Naive thymus-derived CD4-positive, alpha-beta T cell (primary cell): ENCODE measurements around the gene ITGA3. TPM values are rescaled to one million over a fixed set of nuclear protein-coding genes. Genes with fewer than 3 reads are reported as not detected.

Source experiments
- ATAC-seq: fragments of 150-1000 bp; cut with Tn5 transposase; 2 replicates; pipeline ENCODE4 v1.10.0; 2021; ENCODE audit warnings: mild to moderate bottlenecking, moderate library complexity
- CTCF ChIA-PET: fragments of 350-600 bp; sonication (Branson Sonifier 250); formaldehyde crosslinking; loops from one replicate; lab custom pipeline; 2021; ENCODE audit warnings: antibody characterized with exemption; lab: Charles Lee
- POLR2A ChIA-PET: fragments of 350-600 bp; sonication (Branson Sonifier 250); formaldehyde crosslinking; loops from one replicate; lab custom pipeline; 2021; ENCODE audit warnings: antibody characterized with exemption, inconsistent platforms; lab: Charles Lee
- DNase-seq, 9 donors: peaks; one replicate each; pipeline versions ENCODE4 v3.0.0 to v3.0.0-alpha.2; 2020 to 2022; ENCODE audit warnings: mixed read lengths in 1 of 9
- H3K27ac ChIP-seq: one replicate; pipeline ENCODE4 v1.7.0; 2013; ENCODE audit warnings: mild to moderate bottlenecking, low read depth, low read length, moderate library complexity
- H3K27me3 ChIP-seq, 2 donors: one replicate each; pipeline ENCODE4 v1.7.0; 2013; ENCODE audit warnings: low read length in 2 of 2, mild to moderate bottlenecking in 2 of 2, moderate library complexity in 2 of 2; ENCODE audit not compliant: control insufficient read depth in 2 of 2, insufficient read depth in 2 of 2
- H3K36me3 ChIP-seq, 3 experiments: 1 replicate in 2 of 3; 2 replicates in 1 of 3; pipeline ENCODE4 v1.7.0; 2013; ENCODE audit warnings: low read length in 3 of 3, mild to moderate bottlenecking in 3 of 3, moderate library complexity in 1 of 3; ENCODE audit not compliant: insufficient read depth in 3 of 3, control insufficient read depth in 2 of 3
- H3K4me1 ChIP-seq, 2 donors: one replicate each; pipeline ENCODE4 v1.7.0; 2013; ENCODE audit warnings: low read length in 2 of 2, mild to moderate bottlenecking in 2 of 2, moderate library complexity in 1 of 2; ENCODE audit not compliant: control insufficient read depth in 2 of 2, insufficient read depth in 2 of 2
- H3K4me3 ChIP-seq: 2 replicates; pipeline ENCODE4 v1.7.0; 2013; ENCODE audit warnings: mild to moderate bottlenecking, low read length
- H3K9me3 ChIP-seq, 3 experiments: 1 replicate in 2 of 3; 2 replicates in 1 of 3; pipeline ENCODE4 v1.7.0; 2013; ENCODE audit warnings: low read length in 3 of 3; ENCODE audit not compliant: control insufficient read depth in 2 of 3
- H3K27ac Mint-ChIP-seq, 9 donors: one replicate each; pipeline ENCODE4 v1.8.0; 2020 to 2022; ENCODE audit warnings: mixed read lengths in 9 of 9, mild to moderate bottlenecking in 8 of 9, moderate library complexity in 5 of 9, inconsistent platforms in 2 of 9
- H3K27me3 Mint-ChIP-seq, 5 donors: one replicate each; pipeline ENCODE4 v1.8.0; 2021 to 2022; ENCODE audit warnings: mixed read lengths in 5 of 5, mild to moderate bottlenecking in 1 of 5
- H3K36me3 Mint-ChIP-seq, 5 donors: one replicate each; pipeline ENCODE4 v1.8.0; 2020 to 2022; ENCODE audit warnings: mixed read lengths in 5 of 5, mild to moderate bottlenecking in 3 of 5, inconsistent platforms in 1 of 5
- H3K4me1 Mint-ChIP-seq, 7 donors: one replicate each; pipeline ENCODE4 v1.8.0; 2020 to 2022; ENCODE audit warnings: mixed read lengths in 7 of 7, mild to moderate bottlenecking in 3 of 7, inconsistent platforms in 1 of 7
- H3K4me3 Mint-ChIP-seq, 10 donors: one replicate each; pipeline ENCODE4 v1.8.0; 2020 to 2022; ENCODE audit warnings: mild to moderate bottlenecking in 10 of 10, mixed read lengths in 10 of 10, moderate library complexity in 6 of 10, inconsistent platforms in 2 of 10
- H3K9me3 Mint-ChIP-seq, 11 donors: one replicate each; pipeline ENCODE4 v1.8.0; 2020 to 2022; ENCODE audit warnings: mixed read lengths in 11 of 11, mild to moderate bottlenecking in 4 of 11, inconsistent platforms in 1 of 11, moderate library complexity in 1 of 11
- intact Hi-C, 2 donors: fragments of 100-400 bp; cut with micrococcal nuclease; formaldehyde crosslinking; loops; one replicate each; pipeline ENCODE4 v1.15.1; 2023
- polyA plus RNA-seq, 2 donors: library from polyadenylated mRNA; unstranded; fragments of 300-500 nt; fragmentation: Illumina TruSeq; gene quantifications; one replicate each; pipeline ENCODE4 v1.2.3, GENCODE V29; 2021
- total RNA-seq, 6 experiments: library from RNA in 5 of 6; stranded (reverse) in 5 of 6; gene quantifications; 1 replicate in 5 of 6; 2 replicates in 1 of 6; pipeline ENCODE4 v1.2.3 and lab custom pipeline; 2021 to 2026

ITGA3 gene
- total and polyA plus RNA-seq, 7 experiments from 2014 or later = 1.4 to 14.6 (median 5.4) TPM

GRCh38 chr17:50094753-50095619 is 39.1 kb downstream of the ITGA3 start, which contains the start of gene PDK2:
TSS of gene PDK2 (plus strand) at chr17:50095351. CDS start at chr17:50095436, 85 bp downstream.
- DNase-seq (peak; percentile 92 to 99 (median 97)), ATAC-seq (peak; percentile 98)
- Histone ChIP-seq H3K36me3 (peaks cover 0 to 27% (median 0%) of the 10 kb centered on the region in 3 experiments), H3K9me3 (no peaks in the 10 kb centered on the region), H3K4me1 (peaks cover 12 to 14% of the 10 kb centered on the region in 2 donors), H3K4me3 (peak within 1 kb of the TSS; percentile 92), H3K27me3 (no peaks in the 10 kb centered on the region), H3K27ac (peak within 1 kb of the TSS; percentile 84)
- H3K27me3 Mint-ChIP-seq = no peaks in the 10 kb centered on the region
- ChIA-PET CTCF (interaction anchor here (0.7 to 5.0 kb wide), 26 partner anchors 7 to 303 kb away, joined by 3 to 57 read pairs (median 4); partner anchors contain the start of genes ITGA3 and LRRC59), POLR2A (interaction anchor here (0.8 to 1.3 kb wide), 11 partner anchors 11 to 307 kb away, joined by 3 to 11 read pairs (median 3); partner anchors contain the start of genes ITGA3, KAT7 and PPP1R9B)
- H3K27ac Mint-ChIP-seq = peak within 1 kb of the TSS; percentile 87 to 98 (median 95)
- peaks cover 0 to 17% (median 4%) of the 10 kb centered on the region in 5 donors for H3K36me3 Mint-ChIP-seq
- H3K4me1 Mint-ChIP-seq = peaks cover 27 to 41% (median 32%) of the 10 kb centered on the region in 7 donors
- intact Hi-C loops = loop anchor here (1.0 to 10.0 kb wide), 18 partner anchors 22 to 680 kb away; partner anchors contain the start of genes SPOP (in 2 of the 2), ITGA3 (in 1 of the 2), KAT7 (in 1 of the 2) and NXPH3 (in 1 of the 2)
- peak within 1 kb of the TSS; percentile 91 to 100 (median 96) for H3K4me3 Mint-ChIP-seq
- peaks cover 0 to 2% (median 0%) of the 10 kb centered on the region in 11 donors for H3K9me3 Mint-ChIP-seq

DNA sequence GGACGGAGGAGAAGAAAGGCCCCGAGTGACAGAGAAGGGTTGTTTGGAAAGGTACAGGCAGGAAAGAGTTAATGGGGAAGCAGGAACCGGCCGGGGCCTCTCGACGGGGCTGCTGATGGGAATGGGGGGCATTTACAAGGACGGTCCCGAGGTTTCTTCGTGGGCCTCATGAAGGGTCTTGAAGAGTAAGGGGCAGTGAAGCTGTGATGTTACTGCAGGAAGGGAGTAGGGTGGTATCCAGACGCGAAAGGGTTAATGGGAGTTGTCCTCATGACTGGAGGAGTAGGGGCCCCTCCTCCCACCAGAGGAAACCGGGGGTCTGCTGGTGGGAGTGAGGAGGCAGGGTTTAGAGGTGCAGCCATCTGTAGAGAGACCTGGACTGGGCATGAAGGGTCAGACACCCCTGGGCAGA is 39.7 kb downstream of the ITGA3 start:
- CTCF ChIA-PET = interaction anchor here (0.6 to 2.7 kb wide), 2 partner anchors 8 to 70 kb away, joined by 3 to 9 read pairs; no protein-coding TSS in a partner anchor
- Histone ChIP-seq H3K27me3 (no peaks in the 10 kb centered on the region), H3K27ac (peak overlapping the region; percentile 81), H3K36me3 (peaks cover 0 to 34% (median 0%) of the 10 kb centered on the region in 3 experiments), H3K4me1 (peaks cover 12 to 14% of the 10 kb centered on the region in 2 donors), H3K4me3 (peak overlapping the region; percentile 92), H3K9me3 (no peaks in the 10 kb centered on the region)
- Mint-ChIP-seq H3K27ac (peak overlapping the region; percentile 87 to 98 (median 95)), H3K4me1 (peaks cover 28 to 46% (median 38%) of the 10 kb centered on the region in 7 donors), H3K36me3 (peaks cover 0 to 18% (median 4%) of the 10 kb centered on the region in 5 donors), H3K4me3 (peak overlapping the region; percentile 91 to 100 (median 96)), H3K27me3 (no peaks in the 10 kb centered on the region), H3K9me3 (peaks cover 0 to 2% (median 0%) of the 10 kb centered on the region in 11 donors)
- intact Hi-C loops = loop anchor here (1.0 to 10.0 kb wide), 13 partner anchors 22 to 680 kb away; partner anchors contain the start of genes ITGA3 (in 1 of the 2), KAT7 (in 1 of the 2), NXPH3 (in 1 of the 2) and SPOP (in 1 of the 2)
- DNase-seq = peak in 1 of 9 donors; percentile 15
- POLR2A ChIA-PET = no interaction called here
- no peak for ATAC-seq

GRCh38 chr17:50096092-50096491 is 40.2 kb downstream of the ITGA3 start:
- ATAC-seq = no peak
- POLR2A ChIA-PET = no interaction called here
- Histone ChIP-seq H3K4me1 (peaks cover 12 to 14% of the 10 kb centered on the region in 2 donors), H3K27me3 (no peaks in the 10 kb centered on the region), H3K4me3 (peak overlapping the region; percentile 92), H3K27ac (peak overlapping the region; percentile 81), H3K36me3 (peaks cover 0 to 38% (median 0%) of the 10 kb centered on the region in 3 experiments), H3K9me3 (no peaks in the 10 kb centered on the region)
- peaks cover 0 to 2% (median 0%) of the 10 kb centered on the region in 11 donors for H3K9me3 Mint-ChIP-seq
- intact Hi-C loops = loop anchor here in 1 of 2 donors (10.0 kb wide), 2 partner anchors 241 to 521 kb away; partner anchors contain the start of gene NXPH3
- no peak for DNase-seq
- H3K36me3 Mint-ChIP-seq = peaks cover 0 to 21% (median 4%) of the 10 kb centered on the region in 5 donors
- peaks cover 29 to 48% (median 41%) of the 10 kb centered on the region in 7 donors for H3K4me1 Mint-ChIP-seq
- CTCF ChIA-PET = interaction anchor here (0.6 to 2.7 kb wide), 2 partner anchors 8 to 70 kb away, joined by 3 to 9 read pairs; no protein-coding TSS in a partner anchor
- no peaks in the 10 kb centered on the region for H3K27me3 Mint-ChIP-seq
- H3K27ac Mint-ChIP-seq = peak overlapping the region; percentile 87 to 98 (median 95)
- peak overlapping the region; percentile 91 to 100 (median 96) for H3K4me3 Mint-ChIP-seq

GRCh38 chr17:50096758-50097157 is 40.8 kb downstream of the ITGA3 start:
- ChIA-PET POLR2A (interaction anchor here (0.7 kb wide), 1 partner anchor 10 kb away, joined by 3 read pairs; no protein-coding TSS in a partner anchor), CTCF (interaction anchor here (2.7 kb wide), 1 partner anchor 9 kb away, joined by 9 read pairs; no protein-coding TSS in a partner anchor)
- no peak for DNase-seq
- no peak overlapping the region for H3K27ac ChIP-seq
- intact Hi-C loops = loop anchor here in 1 of 2 donors (10.0 kb wide), 2 partner anchors 242 to 522 kb away; partner anchors contain the start of gene NXPH3
- no peaks in the 10 kb centered on the region for H3K27me3 ChIP-seq
- H3K9me3 Mint-ChIP-seq = peaks cover 0 to 2% (median 0%) of the 10 kb centered on the region in 11 donors
- no peak overlapping the region for H3K4me3 ChIP-seq
- no peak for ATAC-seq
- peaks cover 0 to 45% (median 0%) of the 10 kb centered on the region in 3 experiments for H3K36me3 ChIP-seq
- peak overlapping the region in 8 of 10 donors; percentile 8 to 100 (median 97) for H3K4me3 Mint-ChIP-seq
- peak overlapping the region in 5 of 9 donors; percentile 16 to 98 (median 67) for H3K27ac Mint-ChIP-seq
- no peaks in the 10 kb centered on the region for H3K27me3 Mint-ChIP-seq
- peaks cover 12 to 14% of the 10 kb centered on the region in 2 donors for H3K4me1 ChIP-seq
- no peaks in the 10 kb centered on the region for H3K9me3 ChIP-seq
- peaks cover 0 to 21% (median 4%) of the 10 kb centered on the region in 5 donors for H3K36me3 Mint-ChIP-seq
- peaks cover 29 to 48% (median 41%) of the 10 kb centered on the region in 7 donors for H3K4me1 Mint-ChIP-seq

DNA sequence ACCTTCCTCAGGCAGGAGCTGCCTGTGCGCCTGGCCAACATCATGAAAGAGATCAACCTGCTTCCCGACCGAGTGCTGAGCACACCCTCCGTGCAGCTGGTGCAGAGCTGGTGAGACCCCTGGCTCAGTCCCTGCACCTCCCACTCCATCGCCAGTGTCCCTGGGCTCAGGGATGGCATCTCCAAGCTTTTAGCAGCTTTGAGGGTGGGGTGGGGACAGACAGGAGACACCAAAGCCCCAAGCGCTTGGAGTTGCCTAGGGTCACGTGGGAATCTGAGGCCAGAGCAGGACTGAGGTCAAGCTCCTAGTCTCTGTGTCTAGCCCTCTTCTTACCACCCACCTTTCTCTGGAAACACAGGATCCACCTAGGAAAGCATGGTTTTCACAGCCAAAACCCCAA is 41.5 kb downstream of the ITGA3 start:
- H3K27ac Mint-ChIP-seq = peak overlapping the region in 2 of 9 donors; percentile 67 to 70
- H3K27me3 ChIP-seq = no peaks in the 10 kb centered on the region
- H3K9me3 ChIP-seq = no peaks in the 10 kb centered on the region
- ChIA-PET CTCF (interaction anchor here (0.6 to 2.7 kb wide), 3 partner anchors 10 to 93 kb away, joined by 3 to 9 read pairs (median 5); no protein-coding TSS in a partner anchor), POLR2A (interaction anchor here (0.5 to 0.7 kb wide), 2 partner anchors 10 to 358 kb away, joined by 3 to 4 read pairs; no protein-coding TSS in a partner anchor)
- no peak overlapping the region for H3K4me3 ChIP-seq
- H3K9me3 Mint-ChIP-seq = no peaks in the 10 kb centered on the region
- no peak overlapping the region for H3K27ac ChIP-seq
- peaks cover 12 to 14% of the 10 kb centered on the region in 2 donors for H3K4me1 ChIP-seq
- intact Hi-C loops = loop anchor here in 1 of 2 donors (10.0 kb wide), 2 partner anchors 243 to 523 kb away; partner anchors contain the start of gene NXPH3
- peaks cover 0 to 52% (median 0%) of the 10 kb centered on the region in 3 experiments for H3K36me3 ChIP-seq
- no peaks in the 10 kb centered on the region for H3K27me3 Mint-ChIP-seq
- no peak for DNase-seq
- H3K36me3 Mint-ChIP-seq = peaks cover 0 to 21% (median 4%) of the 10 kb centered on the region in 5 donors
- peak overlapping the region in 5 of 10 donors; percentile 8 to 91 (median 41) for H3K4me3 Mint-ChIP-seq
- ATAC-seq = no peak
- peaks cover 29 to 48% (median 41%) of the 10 kb centered on the region in 7 donors for H3K4me1 Mint-ChIP-seq
